ENCODE results near the gene NMU. TPM values are rescaled to one million over a fixed set of nuclear protein-coding genes. Genes with fewer than 3 reads are reported as not detected.
A peak's percentile ranks its signal among the peaks of the same experiment; 100 is the strongest.
"Not testable (repeated sequence)": the region's sequence is repeated elsewhere in the genome, so short reads cannot be mapped to it uniquely, and the experiment has no call there.

The NMU gene
- polyA plus RNA-seq, 1 experiment, result not detected

DNA sequence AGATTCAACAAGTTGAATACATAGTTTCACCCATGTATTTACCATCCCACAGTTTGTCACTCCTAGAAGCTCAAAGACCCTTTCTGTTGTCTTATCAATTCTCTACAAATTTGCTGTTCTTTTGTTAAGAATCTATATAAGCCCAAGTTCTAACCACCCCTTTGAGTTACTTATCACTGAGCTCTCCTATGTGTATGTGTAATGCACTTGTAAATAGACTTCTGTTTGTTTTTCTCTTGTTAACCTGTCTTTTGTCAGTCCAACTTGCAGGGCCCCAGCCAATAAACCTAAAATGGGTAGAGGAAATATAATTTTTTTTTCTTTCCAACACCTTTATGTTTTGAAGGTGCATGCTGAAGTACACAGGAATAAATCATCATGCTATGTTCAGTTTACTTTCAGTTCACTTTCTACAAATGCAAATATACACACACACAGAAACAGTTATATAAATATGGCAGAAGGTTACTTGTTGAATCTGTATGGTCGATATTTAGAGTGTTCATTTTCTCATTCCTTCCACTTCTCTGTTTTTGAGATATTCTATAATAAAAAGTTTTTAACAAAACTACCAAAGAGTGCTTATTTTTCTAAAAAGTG is 67.1 kb downstream of the NMU start:
- POLR2A ChIA-PET, result no interaction called here
- TF ChIP-seq CTCF (IDR thresholded peaks at IDR 0.05; ENCODE audit: insufficient read depth, low read depth, low read length), result no peak
- H3K4me3 ChIP-seq (ENCODE audit: low read depth, low read length), result no peak overlapping the region
- CTCF ChIA-PET, result interaction anchor here (1.6 kb wide), 1 partner anchor 15 kb away, joined by 6 read pairs; no protein-coding TSS in a partner anchor
- no peak for DNase-seq (ENCODE audit: low read depth)
- no peaks in the 10 kb centered on the region for H3K36me3 ChIP-seq (ENCODE audit: control insufficient read depth, insufficient read depth, low read length)
- no peaks in the 10 kb centered on the region; the same call in 1 of the 2 replicates for H3K27me3 ChIP-seq (ENCODE audit: control insufficient read depth, insufficient read depth, low read length)

GRCh38 chr4:55561889-55562288 is 74.2 kb downstream of the NMU start:
- no peaks in the 10 kb centered on the region for H3K36me3 ChIP-seq (ENCODE audit: control insufficient read depth, insufficient read depth, low read length)
- ChIA-PET CTCF (no interaction called here), POLR2A (no interaction called here)
- H3K27me3 ChIP-seq (ENCODE audit: control insufficient read depth, insufficient read depth, low read length), result peaks cover 5% of the 10 kb centered on the region
- TF ChIP-seq CTCF (IDR thresholded peaks at IDR 0.05; ENCODE audit: insufficient read depth, low read depth, low read length), result no peak
- no peak for DNase-seq (ENCODE audit: low read depth)
- no peak overlapping the region for H3K4me3 ChIP-seq (ENCODE audit: low read depth, low read length)

DNA sequence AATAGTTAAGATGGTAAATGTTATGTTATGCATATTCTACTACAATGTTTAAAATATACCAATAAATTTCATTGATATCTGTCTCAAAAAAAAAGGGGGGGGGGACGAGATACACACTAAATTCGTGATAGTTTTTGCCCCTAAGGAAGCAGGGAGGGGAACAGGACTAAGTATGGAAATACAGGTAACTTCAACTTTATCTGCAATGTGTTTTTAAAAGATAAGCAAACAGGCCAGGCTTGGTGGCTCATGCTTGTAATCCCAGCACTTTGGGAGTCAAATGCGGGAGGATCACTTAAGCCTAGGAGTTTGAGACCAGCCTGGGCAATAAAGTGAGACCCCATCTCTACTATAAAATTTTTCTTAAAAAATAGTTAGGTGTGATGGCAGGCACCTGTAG is 76.0 kb downstream of the NMU start:
- TF ChIP-seq CTCF (IDR thresholded peaks at IDR 0.05; ENCODE audit: insufficient read depth, low read depth, low read length), result no peak
- ChIA-PET CTCF (no interaction called here), POLR2A (no interaction called here)

DNA sequence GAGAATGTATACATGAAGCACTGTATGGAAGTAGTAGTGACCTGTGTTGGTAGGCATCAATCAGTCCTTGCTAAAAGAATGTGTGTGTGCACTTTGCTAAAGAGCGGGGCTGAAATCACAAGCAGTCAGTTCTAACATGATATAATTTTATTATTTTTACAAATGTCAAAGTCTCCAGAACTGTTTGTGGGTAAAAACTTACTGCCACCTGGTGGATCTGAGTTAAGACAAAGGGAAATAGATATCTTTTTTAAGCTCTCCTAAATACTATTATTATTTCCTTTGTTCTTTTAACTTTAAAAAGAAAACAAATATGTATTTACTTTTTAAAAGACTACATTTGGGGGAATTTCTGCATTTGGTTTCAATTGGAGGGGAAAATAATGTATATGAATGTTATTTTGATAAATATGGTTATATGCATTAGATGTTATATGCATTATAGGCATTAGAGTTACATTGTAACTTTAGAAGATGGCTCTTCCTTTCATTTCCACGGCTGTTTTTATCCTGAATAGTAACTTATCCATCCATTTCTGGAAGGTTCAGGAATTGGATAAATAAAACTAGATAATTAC is 81.6 kb downstream of the NMU start:
- DNase-seq (ENCODE audit: low read depth), result no peak
- H3K4me3 ChIP-seq (ENCODE audit: low read depth, low read length), result no peak overlapping the region
- H3K27me3 ChIP-seq (ENCODE audit: control insufficient read depth, insufficient read depth, low read length), result 0 out of 2 replicates have a peak, but pooled peaks cover 2% of the 10 kb centered on the region
- TF ChIP-seq CTCF (IDR thresholded peaks at IDR 0.05; ENCODE audit: insufficient read depth, low read depth, low read length), result peak; percentile 51
- POLR2A ChIA-PET, result no interaction called here
- CTCF ChIA-PET, result interaction anchor here (0.6 to 3.9 kb wide), 14 partner anchors 8 to 581 kb away, joined by 3 to 19 read pairs (median 4); partner anchors contain the start of gene SRD5A3
- no peaks in the 10 kb centered on the region for H3K36me3 ChIP-seq (ENCODE audit: control insufficient read depth, insufficient read depth, low read length)

More for the DNA sequence above, 76.0 kb downstream of the NMU start:
- Histone ChIP-seq H3K36me3 (ENCODE audit: control insufficient read depth, insufficient read depth, low read length) (no peaks in the 10 kb centered on the region), H3K27me3 (ENCODE audit: control insufficient read depth, insufficient read depth, low read length) (peaks cover 5% of the 10 kb centered on the region), H3K4me3 (ENCODE audit: low read depth, low read length) (no peak overlapping the region)
- DNase-seq (ENCODE audit: low read depth), result no peak

- POLR2A ChIA-PET, result no interaction called here
- no peak for TF ChIP-seq CTCF (IDR thresholded peaks at IDR 0.05; ENCODE audit: insufficient read depth, low read depth, low read length)
- CTCF ChIA-PET, result interaction anchor here (0.6 to 3.9 kb wide), 9 partner anchors 7 to 583 kb away, joined by 3 to 19 read pairs (median 6); partner anchors contain the start of gene SRD5A3
- H3K27me3 ChIP-seq (ENCODE audit: control insufficient read depth, insufficient read depth, low read length), result 0 out of 2 replicates have a peak, but pooled peaks cover 2% of the 10 kb centered on the region
- peak overlapping the region; percentile 4; the same call in 1 of the 2 replicates for H3K4me3 ChIP-seq (ENCODE audit: low read depth, low read length)
- DNase-seq (ENCODE audit: low read depth), result peak; percentile 44
- no peaks in the 10 kb centered on the region for H3K36me3 ChIP-seq (ENCODE audit: control insufficient read depth, insufficient read depth, low read length)
These were observed 82.5 kb downstream of the NMU start for GRCh38 chr4:55553441-55554201.

DNA sequence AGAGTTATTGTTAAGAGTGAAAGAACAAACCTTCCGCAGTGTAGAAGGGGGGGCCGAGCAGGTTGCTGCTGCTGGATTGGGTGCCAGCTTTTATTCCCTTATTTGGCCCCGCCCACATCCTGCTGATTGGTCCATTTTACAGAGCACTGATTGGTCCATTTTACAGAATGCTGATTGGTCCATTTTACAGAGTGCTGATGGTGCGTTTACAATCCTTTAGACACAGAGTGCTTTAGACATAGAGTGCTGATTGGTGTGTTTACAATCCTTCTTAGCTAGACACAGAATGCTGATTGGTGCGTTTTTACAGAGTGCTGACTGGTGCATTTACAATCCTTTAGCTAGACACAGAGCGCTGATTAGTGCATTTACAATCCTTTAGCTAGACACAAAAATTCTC is 84.1 kb downstream of the NMU start:
- H3K4me3 ChIP-seq (ENCODE audit: low read depth, low read length); H3K27me3 ChIP-seq (ENCODE audit: control insufficient read depth, insufficient read depth, low read length); DNase-seq (ENCODE audit: low read depth); POLR2A ChIA-PET; H3K36me3 ChIP-seq (ENCODE audit: control insufficient read depth, insufficient read depth, low read length): not testable (repeated sequence)
- CTCF ChIA-PET, result interaction anchor here (1.2 to 3.9 kb wide), 5 partner anchors 9 to 240 kb away, joined by 3 to 19 read pairs (median 4); partner anchors contain the start of gene SRD5A3
